Duodenal mucosa (tissue), 2 donors: Measurements from ENCODE around the gene FARS2.

ENCODE experiments used
- H3K27ac ChIP-seq: one replicate; pipeline ENCODE4 v1.7.0; 2013; ENCODE audit warnings: low read depth, low read length
- H3K27me3 ChIP-seq, 2 donors: one replicate each; pipeline ENCODE4 v1.7.0; 2013; ENCODE audit warnings: low read length in 2 of 2, control low read depth in 1 of 2; ENCODE audit not compliant: insufficient read depth in 2 of 2, control insufficient read depth in 1 of 2
- H3K36me3 ChIP-seq, 2 donors: one replicate each; pipeline ENCODE4 v1.7.0; 2013; ENCODE audit warnings: low read length in 2 of 2, control low read depth in 1 of 2; ENCODE audit not compliant: insufficient read depth in 2 of 2, control insufficient read depth in 1 of 2
- H3K4me1 ChIP-seq, 2 donors: one replicate each; pipeline ENCODE4 v1.7.0; 2013; ENCODE audit warnings: low read length in 2 of 2, control low read depth in 1 of 2; ENCODE audit not compliant: insufficient read depth in 2 of 2, control insufficient read depth in 1 of 2
- H3K4me3 ChIP-seq, 2 donors: one replicate each; pipeline ENCODE4 v1.7.0; 2013; ENCODE audit warnings: low read length in 2 of 2, low read depth in 1 of 2
- H3K9ac ChIP-seq, 2 donors: one replicate each; pipeline ENCODE4 v1.7.0; 2013; ENCODE audit warnings: low read length in 2 of 2, low read depth in 1 of 2
- H3K9me3 ChIP-seq, 2 donors: one replicate each; pipeline ENCODE4 v1.7.0; 2013; ENCODE audit warnings: low read length in 2 of 2, control low read depth in 1 of 2; ENCODE audit not compliant: control insufficient read depth in 1 of 2

FARS2 gene

DNA sequence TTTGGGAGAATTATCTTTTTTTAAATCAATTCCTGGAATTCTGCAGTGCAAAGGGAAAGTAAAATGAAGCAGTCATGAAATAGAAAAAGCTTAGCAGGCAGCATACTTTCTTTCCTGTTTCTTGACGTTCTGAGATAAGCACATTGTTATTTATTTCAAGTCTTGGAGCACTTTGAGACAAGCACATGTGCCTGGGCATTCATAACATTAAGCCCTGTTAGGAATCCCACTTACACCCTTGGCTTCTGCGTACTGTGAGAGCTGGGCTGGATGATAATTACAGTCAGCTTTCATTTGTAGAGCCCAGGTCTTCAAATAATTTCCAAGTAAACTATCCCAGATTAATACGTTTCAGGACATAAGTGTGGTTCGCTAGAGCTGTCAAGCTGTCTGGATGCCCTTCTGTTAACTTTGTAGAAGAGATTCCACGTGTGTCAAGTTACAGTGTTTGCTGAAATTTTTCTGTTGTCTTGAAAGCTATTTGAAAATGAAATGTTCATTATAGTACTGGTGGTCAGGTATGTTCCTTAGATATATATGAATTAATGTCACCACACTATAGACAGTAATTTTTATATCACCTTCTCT is 8.9 kb downstream of the FARS2 start:
- Histone ChIP-seq H3K9ac (no peak overlapping the region), H3K27me3 (no peaks in the 10 kb centered on the region), H3K9me3 (no peaks in the 10 kb centered on the region), H3K27ac (no peak overlapping the region), H3K4me3 (no peak overlapping the region), H3K4me1 (peaks cover 0 to under 1% of the 10 kb centered on the region in 2 donors), H3K36me3 (no peaks in the 10 kb centered on the region)

DNA sequence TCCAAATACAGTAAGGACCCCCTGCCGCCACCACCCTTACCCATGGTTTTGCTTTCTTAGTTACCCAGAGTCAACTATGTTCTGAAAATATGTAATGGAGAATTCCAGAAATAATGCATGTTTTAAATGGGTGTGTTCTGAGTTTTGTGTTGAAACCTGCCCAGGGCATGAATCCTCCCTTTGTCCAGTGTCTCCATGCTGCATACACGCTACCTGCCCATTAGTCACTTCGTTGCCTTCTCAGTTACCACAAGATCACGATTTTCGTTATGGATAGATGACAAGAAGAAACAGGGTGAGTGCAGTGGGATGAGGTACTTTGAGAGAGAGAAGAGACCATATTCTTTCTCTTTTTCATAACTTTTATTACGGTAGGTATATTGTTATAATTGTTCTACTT is 10.6 kb downstream of the FARS2 start:
- Histone ChIP-seq H3K4me1 (no peaks in the 10 kb centered on the region), H3K36me3 (no peaks in the 10 kb centered on the region), H3K27ac (no peak overlapping the region), H3K9ac (no peak overlapping the region), H3K9me3 (no peaks in the 10 kb centered on the region), H3K27me3 (no peaks in the 10 kb centered on the region), H3K4me3 (no peak overlapping the region)

DNA sequence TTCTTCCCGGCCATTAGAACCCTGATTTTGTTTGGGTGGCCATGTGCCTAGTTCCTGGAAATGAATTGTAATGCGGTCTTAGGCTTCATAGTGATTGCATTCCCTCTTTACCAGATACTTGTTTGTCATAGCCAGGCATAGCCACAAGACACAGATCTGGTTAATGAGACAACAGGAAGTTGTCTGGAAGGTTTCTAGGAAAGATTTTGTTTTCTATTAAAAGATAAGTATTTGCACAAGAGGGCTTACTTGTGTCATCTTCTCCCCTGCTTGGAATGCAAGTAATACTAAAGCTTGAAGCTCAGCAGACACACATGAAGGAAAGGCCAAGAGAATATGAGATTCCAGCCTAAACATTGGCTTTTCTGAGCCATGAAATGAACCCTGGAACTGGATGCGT is 12.9 kb downstream of the FARS2 start:
- no peak overlapping the region for H3K4me3 ChIP-seq
- H3K36me3 ChIP-seq = peaks cover 0 to 4% of the 10 kb centered on the region in 2 donors
- no peak overlapping the region for H3K9ac ChIP-seq
- no peaks in the 10 kb centered on the region for H3K4me1 ChIP-seq
- no peaks in the 10 kb centered on the region for H3K27me3 ChIP-seq
- H3K9me3 ChIP-seq = no peaks in the 10 kb centered on the region
- no peak overlapping the region for H3K27ac ChIP-seq

DNA sequence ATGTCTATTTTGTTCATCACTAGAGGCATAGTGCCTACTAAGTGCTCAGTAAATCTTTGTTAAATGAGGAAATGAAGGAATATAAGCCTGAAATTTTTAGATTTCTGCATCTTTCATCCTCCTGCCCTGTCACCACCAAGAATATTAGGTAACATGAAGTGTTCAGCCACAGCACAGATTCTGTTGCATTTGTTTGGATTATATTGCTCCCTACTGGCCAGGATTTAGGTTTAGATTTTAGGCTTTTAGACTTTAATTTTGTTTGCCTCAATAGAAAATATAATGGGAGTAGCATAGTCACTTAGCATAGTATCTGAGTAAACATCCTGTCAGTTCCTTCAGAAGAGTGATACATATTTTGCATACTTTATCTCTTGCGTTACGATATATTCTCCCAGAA is 14.2 kb downstream of the FARS2 start:
- Histone ChIP-seq H3K36me3 (peaks cover 0 to 4% of the 10 kb centered on the region in 2 donors), H3K4me3 (no peak overlapping the region), H3K9me3 (no peaks in the 10 kb centered on the region), H3K27me3 (no peaks in the 10 kb centered on the region), H3K9ac (no peak overlapping the region), H3K4me1 (no peaks in the 10 kb centered on the region), H3K27ac (no peak overlapping the region)

DNA sequence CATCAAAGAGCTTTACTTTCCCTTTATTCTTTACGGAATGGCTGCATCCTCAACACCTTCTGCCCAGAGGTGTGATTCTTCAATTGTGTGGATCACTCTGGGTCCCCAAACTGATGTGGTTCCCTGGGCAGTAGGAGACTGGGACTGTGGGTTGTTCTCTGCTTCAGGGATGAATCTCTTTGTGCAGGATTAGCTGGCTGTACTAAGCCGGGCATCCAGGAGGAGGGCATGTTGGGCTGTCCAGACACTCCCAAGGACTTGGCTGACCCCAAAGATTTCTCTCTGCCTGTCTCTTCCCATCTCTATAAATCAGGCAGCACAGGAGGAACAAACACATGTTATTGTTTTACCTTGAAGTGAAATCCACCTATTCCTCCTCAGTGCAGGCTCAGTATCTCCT is 15.3 kb downstream of the FARS2 start:
- Histone ChIP-seq H3K4me1 (no peaks in the 10 kb centered on the region), H3K27ac (no peak overlapping the region), H3K36me3 (peaks cover 0 to 4% of the 10 kb centered on the region in 2 donors), H3K4me3 (no peak overlapping the region), H3K27me3 (no peaks in the 10 kb centered on the region), H3K9me3 (no peaks in the 10 kb centered on the region), H3K9ac (no peak overlapping the region)

DNA sequence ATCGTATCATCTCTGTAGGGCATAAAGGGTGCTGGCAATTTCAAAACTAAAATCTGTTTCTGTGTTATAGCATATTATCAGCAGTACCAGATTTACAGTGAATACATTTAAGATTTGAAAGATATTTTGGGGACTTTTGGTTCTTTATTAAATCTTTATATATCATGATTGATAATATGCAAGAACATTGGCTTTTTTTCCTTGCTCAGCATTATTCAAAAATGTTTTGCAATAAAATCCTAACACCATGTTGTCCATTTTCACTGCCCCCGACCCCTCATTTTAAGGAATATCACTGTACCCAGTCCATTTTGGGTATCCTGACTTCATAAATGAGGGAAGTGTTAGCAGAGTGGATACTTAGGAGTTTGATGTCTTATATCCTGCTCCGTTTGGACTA is 16.3 kb downstream of the FARS2 start:
- no peak overlapping the region for H3K27ac ChIP-seq
- H3K4me1 ChIP-seq = no peaks in the 10 kb centered on the region
- H3K9ac ChIP-seq = no peak overlapping the region
- H3K36me3 ChIP-seq = peaks cover 0 to 4% of the 10 kb centered on the region in 2 donors
- no peak overlapping the region for H3K4me3 ChIP-seq
- H3K9me3 ChIP-seq = no peaks in the 10 kb centered on the region
- H3K27me3 ChIP-seq = no peaks in the 10 kb centered on the region

DNA sequence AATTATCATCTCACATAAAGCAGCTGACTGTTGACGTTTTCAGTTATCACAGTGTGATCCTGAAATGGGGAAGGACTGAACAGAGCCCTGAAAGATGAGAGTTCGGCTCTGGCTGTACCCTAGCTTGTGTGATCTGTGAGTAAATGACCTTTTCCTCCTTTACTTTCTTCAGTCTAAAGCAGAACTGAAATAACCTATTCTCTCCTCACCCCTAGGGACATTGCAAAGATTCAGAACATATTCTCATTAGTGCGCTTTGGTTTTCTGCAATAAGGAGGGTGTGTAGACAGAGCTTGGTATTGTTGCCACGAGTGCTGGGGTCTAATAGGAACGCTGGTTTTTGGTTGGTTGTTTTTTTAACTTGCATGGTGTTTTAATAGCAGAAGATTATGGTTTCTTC is 16.7 kb downstream of the FARS2 start:
- no peak overlapping the region for H3K27ac ChIP-seq
- no peaks in the 10 kb centered on the region for H3K9me3 ChIP-seq
- H3K27me3 ChIP-seq = no peaks in the 10 kb centered on the region
- H3K4me1 ChIP-seq = no peaks in the 10 kb centered on the region
- no peak overlapping the region for H3K9ac ChIP-seq
- peaks cover 0 to 4% of the 10 kb centered on the region in 2 donors for H3K36me3 ChIP-seq
- H3K4me3 ChIP-seq = no peak overlapping the region

DNA sequence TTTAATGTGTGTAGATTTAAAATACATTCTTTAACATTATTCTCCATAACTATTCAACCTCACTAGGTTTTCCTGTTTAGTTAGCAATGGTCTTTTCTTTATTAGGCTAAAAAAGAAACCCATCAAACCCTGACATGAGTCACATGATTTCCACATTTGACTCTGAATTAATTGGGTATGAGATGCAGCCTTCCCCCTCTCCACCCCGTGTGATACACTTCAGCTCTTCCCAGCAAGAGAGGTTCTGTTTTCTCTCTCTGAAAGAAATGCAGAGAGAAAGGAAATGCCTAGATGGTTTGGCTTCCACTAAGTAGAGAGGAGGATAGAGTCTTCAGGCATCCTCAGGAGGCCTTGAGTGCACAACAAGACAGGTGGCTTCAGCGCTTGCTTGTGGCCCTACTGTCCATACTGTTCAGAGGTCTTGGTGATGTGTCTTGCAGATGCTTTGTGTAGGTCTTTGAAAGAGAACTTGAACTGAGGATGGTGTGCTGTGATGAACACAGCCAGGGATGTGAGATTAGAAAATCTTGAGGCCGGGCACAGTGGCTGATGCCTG is 17.3 kb downstream of the FARS2 start:
- H3K27me3 ChIP-seq = no peaks in the 10 kb centered on the region
- H3K4me3 ChIP-seq = no peak overlapping the region
- H3K27ac ChIP-seq = no peak overlapping the region
- H3K9ac ChIP-seq = no peak overlapping the region
- H3K36me3 ChIP-seq = peaks cover 0 to 4% of the 10 kb centered on the region in 2 donors
- H3K9me3 ChIP-seq = no peaks in the 10 kb centered on the region
- H3K4me1 ChIP-seq = no peaks in the 10 kb centered on the region

DNA sequence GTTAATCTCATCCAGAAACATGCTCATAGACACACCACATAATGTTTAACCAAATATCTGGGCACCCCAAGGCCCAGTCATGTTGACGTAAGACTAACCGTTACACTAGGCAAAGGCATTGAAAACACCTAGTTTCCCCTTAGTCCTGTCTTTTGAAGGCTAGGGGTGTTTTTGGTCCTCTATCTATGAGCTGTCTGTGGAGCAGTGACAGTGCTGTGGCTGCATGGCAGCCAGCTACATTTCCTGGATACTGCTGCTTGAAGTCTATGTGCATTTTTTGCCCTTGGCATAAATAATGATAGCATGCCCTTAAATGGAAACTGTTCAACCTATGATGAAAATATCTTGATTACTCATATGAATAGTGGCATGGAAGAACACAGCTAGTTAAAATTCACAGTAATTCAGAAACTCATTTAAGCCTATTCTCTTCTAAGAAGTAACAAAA is 18.6 kb downstream of the FARS2 start:
- H3K4me3 ChIP-seq = no peak overlapping the region
- no peaks in the 10 kb centered on the region for H3K4me1 ChIP-seq
- H3K36me3 ChIP-seq = peaks cover 0 to 4% of the 10 kb centered on the region in 2 donors
- no peaks in the 10 kb centered on the region for H3K9me3 ChIP-seq
- H3K27me3 ChIP-seq = no peaks in the 10 kb centered on the region
- H3K9ac ChIP-seq = no peak overlapping the region
- no peak overlapping the region for H3K27ac ChIP-seq

DNA sequence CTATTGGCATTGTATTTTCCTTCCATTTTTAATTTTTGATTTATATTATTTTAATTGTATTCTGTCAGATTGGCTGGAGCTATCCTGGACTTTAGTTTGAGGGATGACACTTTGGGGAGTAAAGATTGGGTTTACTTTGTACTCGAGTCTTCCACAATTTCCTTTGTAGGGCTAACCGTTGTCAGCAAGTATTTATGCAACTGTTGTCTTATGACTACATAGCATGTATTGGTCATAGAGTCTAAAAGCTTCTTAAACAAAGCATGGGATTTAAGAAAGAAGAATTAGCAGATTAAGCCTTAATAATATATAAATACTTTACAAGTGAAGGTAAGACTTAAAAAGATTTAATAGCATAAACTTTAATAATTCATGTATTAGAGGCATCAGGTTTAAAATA is 19.6 kb downstream of the FARS2 start:
- Histone ChIP-seq H3K4me3 (no peak overlapping the region), H3K4me1 (no peaks in the 10 kb centered on the region), H3K27me3 (no peaks in the 10 kb centered on the region), H3K27ac (no peak overlapping the region), H3K36me3 (peaks cover 0 to 4% of the 10 kb centered on the region in 2 donors), H3K9me3 (no peaks in the 10 kb centered on the region), H3K9ac (no peak overlapping the region)
